Brain pericyte (primary cell): ENCODE data around the gene CABLES1.

Source experiments
- DNase-seq: peaks from one replicate; pipeline ENCODE4 v3.0.0-alpha.2; 2012; ENCODE audit warnings: low read depth, low spot score

CABLES1 gene

GRCh38 chr18:23291456-23292205 is 156.3 kb downstream of the CABLES1 start:
- DNase-seq, result no peak

GRCh38 chr18:23300231-23300805 is 165.0 kb downstream of the CABLES1 start:
- DNase-seq, result no peak

GRCh38 chr18:23301972-23302371 is 166.7 kb downstream of the CABLES1 start:
- DNase-seq, result no peak

- DNase-seq, result no peak
Measured at GRCh38 chr18:23302511-23302850, 167.2 kb downstream of the CABLES1 start.

- no peak for DNase-seq
Measured at GRCh38 chr18:23302851-23303527, 167.7 kb downstream of the CABLES1 start.

- DNase-seq, result no peak
Measured at GRCh38 chr18:23306822-23307221, 171.5 kb downstream of the CABLES1 start.

GRCh38 chr18:23307567-23308295 is 172.4 kb downstream of the CABLES1 start:
- no peak for DNase-seq
